K562 treated with DMSO at 1 percent for 12 hours (cell line): Measurements from ENCODE around the gene LEUTX. TPM values are rescaled to one million over a fixed set of nuclear protein-coding genes. Genes with fewer than 3 reads are reported as not detected.

Experiments
- total RNA-seq: library from RNA; unstranded; fragments of 300-600 nt; gene quantifications from 2 replicates; pipeline ENCODE4 v1.2.3, GENCODE V29; 2022; ENCODE audit not compliant: insufficient read depth

The LEUTX gene
- total RNA-seq, result not detected in 2 replicates

GRCh38 chr19:39778763-39779162 lies at the start of gene LEUTX:
TSS of gene LEUTX (plus strand) at chr19:39778854. CDS start at chr19:39778921, 67 bp downstream.

GRCh38 chr19:39737891-39738290 lies 40.8 kb upstream of the LEUTX start, which contains the start of gene CLC:
TSS of gene CLC (minus strand) at chr19:39738029. CDS start at chr19:39737952, 77 bp downstream.

GRCh38 chr19:39833464-39834286 lies 55.0 kb downstream of the LEUTX start, which contains the start of gene DYRK1B:
TSS of gene DYRK1B (minus strand) at chr19:39834162. CDS start at chr19:39831867, 2,295 bp downstream.

Other genes with a start within 250 kb of the LEUTX start
- 4.9 and 9.6 TPM in 2 replicates for gene EID2B, start 246.0 kb upstream of the LEUTX start, total RNA-seq
- gene EID2, start 238.7 kb upstream of the LEUTX start, total RNA-seq, result 19.1 and 23.0 TPM in 2 replicates
- 3.8 TPM in 1 of 2 replicates, not detected in the other for gene LGALS13, start 176.3 kb upstream of the LEUTX start, total RNA-seq
- not detected in 2 replicates for gene LGALS16, start 122.9 kb upstream of the LEUTX start, total RNA-seq
- not detected in 2 replicates for gene LGALS14, start 74.4 kb upstream of the LEUTX start, total RNA-seq
- gene CLC, start 40.8 kb upstream of the LEUTX start, total RNA-seq, result not detected in 2 replicates
- 8.2 and 12.6 TPM in 2 replicates for gene DYRK1B, start 55.3 kb downstream of the LEUTX start, total RNA-seq
- 323 and 470 TPM in 2 replicates for gene FBL, start 67.5 kb downstream of the LEUTX start, total RNA-seq
- gene FCGBP, start 155.8 kb downstream of the LEUTX start, total RNA-seq, result 0.27 and 0.31 TPM in 2 replicates
- 120 and 143 TPM in 2 replicates for gene PSMC4, start 192.3 kb downstream of the LEUTX start, total RNA-seq
- 0.18 and 3.3 TPM in 2 replicates for gene ZNF546, start 218.2 kb downstream of the LEUTX start, total RNA-seq